ENCODE data around the gene PPM1B. TPM values are rescaled to one million over a fixed set of nuclear protein-coding genes. Genes with fewer than 3 reads are reported as not detected.

Gene PPM1B
- total RNA-seq: 100 to 1,000 TPM in 1 of 3 donors, 10 to 100 TPM in 2; 79.9 to 102 (median 98.8) TPM
- total RNA-seq (2013): 96.1 TPM

- peaks cover 40 to 46% of the 10 kb centered on the region in 2 donors for H3K4me1 Mint-ChIP-seq
- ATAC-seq: peak; percentile 73 to 90 (median 76)
- H3K36me3 Mint-ChIP-seq: no peaks in the 10 kb centered on the region
- peaks cover 12% of the 10 kb centered on the region for H3K4me1 ChIP-seq (ENCODE audit: control insufficient read depth, insufficient read depth, low read length)
- no peaks in the 10 kb centered on the region for H3K27me3 ChIP-seq (ENCODE audit: control insufficient read depth, insufficient read depth, low read length)
- no peaks in the 10 kb centered on the region for H3K36me3 ChIP-seq (ENCODE audit: control insufficient read depth, insufficient read depth, low read length)
- H3K27ac Mint-ChIP-seq: peak within 1 kb of the TSS; percentile 90 to 96
- H3K9me3 Mint-ChIP-seq: no peaks in the 10 kb centered on the region
- intact Hi-C loops (cut with micrococcal nuclease): loop anchor here (1.0 to 5.0 kb wide), 5 partner anchors 16 to 1356 kb away; partner anchors contain the start of genes CAMKMT and PREPL
- no peak for TF ChIP-seq CTCF (IDR thresholded peaks at IDR 0.05)
- DNase-seq: peak in 1 of 2 donors; percentile 99
- H3K4me3 Mint-ChIP-seq: peak within 1 kb of the TSS; percentile 97
- no peaks in the 10 kb centered on the region for H3K27me3 Mint-ChIP-seq (ENCODE audit: low read depth in 2 of 2)
- H3K4me3 ChIP-seq (ENCODE audit: low read length): peak within 1 kb of the TSS; percentile 68
- peak within 1 kb of the TSS; percentile 93 for H3K27ac ChIP-seq (ENCODE audit: low read length)
- under 1% methylated on average over 49 of the region's 49 CpGs for WGBS (ENCODE audit: insufficient coverage)
- H3K9me3 ChIP-seq (ENCODE audit: control insufficient read depth, insufficient read depth, low read length): no peaks in the 10 kb centered on the region
Observed at GRCh38 chr2:44168681-44169154, at the start of gene PPM1B. PPM1B (plus strand) TSS chr2:44168875; CDS start chr2:44201200, 32,325 bp downstream.

GRCh38 chr2:44119878-44120277, 48.8 kb upstream of the PPM1B start:
- Histone ChIP-seq H3K27ac (ENCODE audit: low read length) (no peak overlapping the region), H3K27me3 (ENCODE audit: control insufficient read depth, insufficient read depth, low read length) (no peaks in the 10 kb centered on the region), H3K36me3 (ENCODE audit: control insufficient read depth, insufficient read depth, low read length) (no peaks in the 10 kb centered on the region), H3K4me1 (ENCODE audit: control insufficient read depth, insufficient read depth, low read length) (no peaks in the 10 kb centered on the region), H3K4me3 (ENCODE audit: low read length) (no peak overlapping the region), H3K9me3 (ENCODE audit: control insufficient read depth, insufficient read depth, low read length) (no peaks in the 10 kb centered on the region)
- intact Hi-C loops (cut with micrococcal nuclease): no loop called here
- Mint-ChIP-seq H3K4me1 (peaks cover 5% of the 10 kb centered on the region in 2 donors), H3K36me3 (no peaks in the 10 kb centered on the region), H3K4me3 (no peak overlapping the region), H3K27me3 (ENCODE audit: low read depth in 2 of 2) (no peaks in the 10 kb centered on the region), H3K9me3 (no peaks in the 10 kb centered on the region), H3K27ac (no peak overlapping the region)
- no peak for DNase-seq
- TF ChIP-seq CTCF (IDR thresholded peaks at IDR 0.05): no peak
- no peak for ATAC-seq

- intact Hi-C loops (cut with micrococcal nuclease): no loop called here
- Histone ChIP-seq H3K36me3 (ENCODE audit: control insufficient read depth, insufficient read depth, low read length) (no peaks in the 10 kb centered on the region), H3K27me3 (ENCODE audit: control insufficient read depth, insufficient read depth, low read length) (no peaks in the 10 kb centered on the region), H3K27ac (ENCODE audit: low read length) (no peak overlapping the region), H3K4me1 (ENCODE audit: control insufficient read depth, insufficient read depth, low read length) (no peaks in the 10 kb centered on the region), H3K4me3 (ENCODE audit: low read length) (no peak overlapping the region), H3K9me3 (ENCODE audit: control insufficient read depth, insufficient read depth, low read length) (no peaks in the 10 kb centered on the region)
- WGBS (ENCODE audit: insufficient coverage): 0% methylated on average over 2 of the region's 2 CpGs
- peak in 1 of 3 donors; percentile 30 for ATAC-seq
- H3K27me3 Mint-ChIP-seq (ENCODE audit: low read depth in 2 of 2): no peaks in the 10 kb centered on the region
- no peak overlapping the region for H3K4me3 Mint-ChIP-seq
- H3K27ac Mint-ChIP-seq: no peak overlapping the region
- no peaks in the 10 kb centered on the region for H3K36me3 Mint-ChIP-seq
- no peaks in the 10 kb centered on the region for H3K9me3 Mint-ChIP-seq
- DNase-seq: peak in 1 of 2 donors; percentile 63
- TF ChIP-seq CTCF (IDR thresholded peaks at IDR 0.05): no peak
- peaks cover 5% of the 10 kb centered on the region in 2 donors for H3K4me1 Mint-ChIP-seq
Observed at GRCh38 chr2:44120428-44120827, 48.2 kb upstream of the PPM1B start.

- no peak overlapping the region for H3K4me3 Mint-ChIP-seq
Observed at GRCh38 chr2:44121899-44122298, 46.8 kb upstream of the PPM1B start.

More at GRCh38 chr2:44121899-44122298, 46.8 kb upstream of the PPM1B start:
- Mint-ChIP-seq H3K4me1 (peaks cover 5% of the 10 kb centered on the region in 2 donors), H3K27ac (no peak overlapping the region), H3K36me3 (no peaks in the 10 kb centered on the region), H3K9me3 (no peaks in the 10 kb centered on the region), H3K27me3 (ENCODE audit: low read depth in 2 of 2) (no peaks in the 10 kb centered on the region)
- no peaks in the 10 kb centered on the region for H3K27me3 ChIP-seq (ENCODE audit: control insufficient read depth, insufficient read depth, low read length)
- H3K4me1 ChIP-seq (ENCODE audit: control insufficient read depth, insufficient read depth, low read length): no peaks in the 10 kb centered on the region
- whole genome bisulfite sequencing (ENCODE audit: insufficient coverage): 83% methylated on average over 3 of the region's 3 CpGs
- intact Hi-C loops (cut with micrococcal nuclease): no loop called here
- H3K27ac ChIP-seq (ENCODE audit: low read length): no peak overlapping the region
- TF ChIP-seq CTCF (IDR thresholded peaks at IDR 0.05): no peak
- no peaks in the 10 kb centered on the region for H3K36me3 ChIP-seq (ENCODE audit: control insufficient read depth, insufficient read depth, low read length)
- ATAC-seq (no peak), DNase-seq (no peak)
- H3K9me3 ChIP-seq (ENCODE audit: control insufficient read depth, insufficient read depth, low read length): no peaks in the 10 kb centered on the region
- no peak overlapping the region for H3K4me3 ChIP-seq (ENCODE audit: low read length)
